Neuronal stem cell (in vitro differentiated cells): ENCODE measurements around the gene DUSP7. TPM values are rescaled to one million over a fixed set of nuclear protein-coding genes. Genes with fewer than 3 reads are reported as not detected.
A peak's percentile ranks its signal among the peaks of the same experiment; 100 is the strongest.

ENCODE experiments used
- DNase-seq: peaks from one replicate; pipeline ENCODE4 v3.0.0-alpha.2; 2013; ENCODE audit warnings: low spot score
- H2AFZ ChIP-seq: one replicate; pipeline ENCODE4 v1.6.1; 2013; ENCODE audit warnings: mild to moderate bottlenecking, low read length, inconsistent platforms
- H2AK5ac ChIP-seq: 2 replicates; pipeline ENCODE4 v1.6.1; 2013; ENCODE audit warnings: low read depth, mild to moderate bottlenecking, inconsistent platforms, low read length, moderate library complexity, mixed read lengths
- H2BK120ac ChIP-seq: 2 replicates; pipeline ENCODE4 v1.6.1; 2013; ENCODE audit warnings: low read depth, mild to moderate bottlenecking, inconsistent platforms, low read length, moderate library complexity, mixed read lengths
- H2BK12ac ChIP-seq: one replicate; pipeline ENCODE4 v1.6.1; 2013; ENCODE audit warnings: low read length, inconsistent platforms
- H2BK15ac ChIP-seq: 2 replicates; pipeline ENCODE4 v1.6.1; 2013; ENCODE audit warnings: mild to moderate bottlenecking, low read length, inconsistent platforms, mixed read lengths
- H2BK5ac ChIP-seq: one replicate; pipeline ENCODE4 v1.6.1; 2013; ENCODE audit warnings: inconsistent platforms, mild to moderate bottlenecking, low read length, moderate library complexity
- H3K14ac ChIP-seq: one replicate; pipeline ENCODE4 v1.6.1; 2013; ENCODE audit warnings: low read length, inconsistent platforms
- H3K18ac ChIP-seq: 2 replicates; pipeline ENCODE4 v1.6.1; 2013; ENCODE audit warnings: low read length, inconsistent platforms
- H3K23ac ChIP-seq: 2 replicates; pipeline ENCODE4 v1.6.1; 2013; ENCODE audit warnings: low read depth, mild to moderate bottlenecking, mixed read lengths, low read length, inconsistent platforms; ENCODE audit not compliant: poor library complexity
- H3K27ac ChIP-seq: replicated peaks from 3 replicates; pipeline ENCODE4 v1.5.1; 2013; ENCODE audit warnings: low read length, inconsistent platforms
- H3K27me3 ChIP-seq, 3 experiments: 2 replicates each; pipeline ENCODE4 v1.6.1; 2013; ENCODE audit warnings: low read length in 3 of 3, mild to moderate bottlenecking in 2 of 3, inconsistent platforms in 1 of 3, low read depth in 1 of 3, mixed read lengths in 1 of 3, moderate library complexity in 1 of 3; ENCODE audit not compliant: control insufficient read depth in 3 of 3, insufficient read depth in 3 of 3
- H3K36me3 ChIP-seq, 2 donors: replicated peaks in 1 of 2; 2 replicates each; pipeline ENCODE4 v1.6.1; 2013; ENCODE audit warnings: low read length in 2 of 2; ENCODE audit not compliant: control insufficient read depth in 2 of 2, insufficient read depth in 2 of 2
- H3K4ac ChIP-seq: 2 replicates; pipeline ENCODE4 v1.6.1; 2013; ENCODE audit warnings: inconsistent platforms, mild to moderate bottlenecking, low read length, moderate library complexity
- H3K4me1 ChIP-seq, 2 donors: 1 replicate in 1 of 2; 2 replicates in 1 of 2; pipeline ENCODE4 v1.6.1; 2013; ENCODE audit warnings: low read length in 2 of 2, low read depth in 1 of 2; ENCODE audit not compliant: control insufficient read depth in 2 of 2, insufficient read depth in 1 of 2
- H3K4me2 ChIP-seq: one replicate; pipeline ENCODE4 v1.6.1; 2013; ENCODE audit warnings: mild to moderate bottlenecking, low read length, inconsistent platforms; ENCODE audit not compliant: insufficient read depth, poor library complexity, severe bottlenecking
- H3K4me3 ChIP-seq, 2 donors: 2 replicates each; pipeline ENCODE4 v1.5.1; 2013; ENCODE audit warnings: low read length in 2 of 2, mild to moderate bottlenecking in 2 of 2, inconsistent platforms in 1 of 2, moderate library complexity in 1 of 2
- H3K79me1 ChIP-seq: one replicate; pipeline ENCODE4 v1.6.1; 2013; ENCODE audit warnings: low read depth, mild to moderate bottlenecking, inconsistent platforms, low read length, moderate library complexity
- H3K9ac ChIP-seq: one replicate; pipeline ENCODE4 v1.6.1; 2013; ENCODE audit warnings: mild to moderate bottlenecking, low read depth, low read length, inconsistent platforms; ENCODE audit not compliant: poor library complexity
- H3K9me3 ChIP-seq, 2 donors: replicated peaks in 1 of 2; 2 replicates each; pipeline versions ENCODE3 to v1.6.1; 2013; ENCODE audit warnings: low read length in 2 of 2, mild to moderate bottlenecking in 2 of 2, inconsistent platforms in 1 of 2, low read depth in 1 of 2, mixed read lengths in 1 of 2, moderate library complexity in 1 of 2; ENCODE audit not compliant: control insufficient read depth in 2 of 2, insufficient read depth in 1 of 2
- H4K8ac ChIP-seq: one replicate; pipeline ENCODE4 v1.6.1; 2013; ENCODE audit warnings: low read depth, mild to moderate bottlenecking, inconsistent platforms, low read length, moderate library complexity
- H4K91ac ChIP-seq: one replicate; pipeline ENCODE4 v1.6.1; 2013; ENCODE audit warnings: low read length, low read depth, mild to moderate bottlenecking, inconsistent platforms; ENCODE audit not compliant: poor library complexity
- WGBS, 2 donors: extraction: QIAGEN DNeasy Blood & Tissue Kit; methylation state at CpG; one replicate each; pipeline ENCODE4 v1.1.7; 2013; ENCODE audit warnings: missing lambda C conversion rate in 2 of 2, mixed read lengths in 1 of 2; ENCODE audit not compliant: insufficient read length in 2 of 2, insufficient replicate concordance in 1 of 2; ENCODE audit errors: extremely low coverage in 2 of 2; 5-methylcytosine and 5-hydroxymethylcytosine counted together
- polyA plus RNA-seq, 2 experiments: library from polyadenylated mRNA; stranded (reverse); fragments of 200-250 nt; gene quantifications; one replicate each; pipeline ENCODE4 v1.2.3, GENCODE V29; 2013

Gene DUSP7
- polyA plus RNA-seq (2013, experiment 1 of 2), result 13.5 TPM
- polyA plus RNA-seq (2013, experiment 2 of 2), result 13.8 TPM

DNA sequence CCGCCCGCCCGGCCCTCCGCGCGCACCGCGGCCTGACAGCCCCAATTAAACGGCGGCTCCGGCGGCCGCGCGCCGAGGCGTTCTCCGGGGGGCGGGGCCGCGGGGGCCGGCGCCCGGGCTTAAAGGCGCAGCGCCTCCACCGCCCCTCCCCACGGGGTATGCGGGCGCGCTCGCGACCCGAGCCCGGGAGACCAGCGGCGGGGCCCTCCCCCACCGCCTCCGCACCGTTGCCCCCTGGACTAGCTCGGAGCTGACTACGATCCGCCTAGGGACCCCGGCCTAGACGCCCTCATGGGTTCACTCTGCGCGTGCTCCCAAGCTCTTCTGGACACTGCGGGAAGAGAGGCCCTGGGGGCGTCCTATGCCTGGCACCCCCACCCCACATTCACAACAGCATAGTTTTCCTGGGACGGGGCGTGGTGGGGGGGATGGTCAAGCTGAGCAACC lies at the start of gene DUSP7:
Gene DUSP7, minus strand, starts transcription at position 51 of the 447 bp plus-strand sequence. CDS start 205 bp downstream, outside the sequence.
- H3K4me1 ChIP-seq, result peaks cover 21 to 23% of the 10 kb centered on the region in 2 donors
- H2AK5ac ChIP-seq, result peak within 1 kb of the TSS; percentile 77
- H3K36me3 ChIP-seq, result peaks cover 19 to 27% of the 10 kb centered on the region in 2 donors
- H3K18ac ChIP-seq, result peak within 1 kb of the TSS; percentile 91
- peak within 1 kb of the TSS; percentile 10 for H2BK12ac ChIP-seq
- no peak within 1 kb of the TSS for H4K91ac ChIP-seq
- DNase-seq, result peak; percentile 81
- peak within 1 kb of the TSS; percentile 39 for H2BK15ac ChIP-seq
- H3K23ac ChIP-seq, result peak within 1 kb of the TSS; percentile 89
- WGBS, 2 donors, result no CpG with 5 or more reads among the region's 51 CpGs
- H2BK5ac ChIP-seq, result peak within 1 kb of the TSS; percentile 26
- H3K27me3 ChIP-seq, result peaks cover 0 to 40% (median 0%) of the 10 kb centered on the region in 3 experiments
- H3K4me3 ChIP-seq, result peak within 1 kb of the TSS; percentile 80 to 93
- peak within 1 kb of the TSS; percentile 64 for H3K14ac ChIP-seq
- peak within 1 kb of the TSS; percentile 28 for H3K4ac ChIP-seq
- H2BK120ac ChIP-seq, result peak within 1 kb of the TSS; percentile 18
- H3K4me2 ChIP-seq, result peak within 1 kb of the TSS; percentile 92
- H3K79me1 ChIP-seq, result peaks cover 9% of the 10 kb centered on the region
- no peak within 1 kb of the TSS for H4K8ac ChIP-seq
- peak within 1 kb of the TSS; percentile 97 for H2AFZ ChIP-seq
- H3K27ac ChIP-seq, result peak within 1 kb of the TSS; percentile 29
- peak within 1 kb of the TSS; percentile 93 for H3K9ac ChIP-seq
- no peaks in the 10 kb centered on the region for H3K9me3 ChIP-seq

- no peak for DNase-seq
- Histone ChIP-seq H3K9me3 (peaks cover 0 to 20% of the 10 kb centered on the region in 2 donors), H3K4ac (no peak overlapping the region), H4K8ac (no peak overlapping the region), H3K4me2 (no peak overlapping the region), H3K36me3 (peaks cover 11 to 57% of the 10 kb centered on the region in 2 donors), H2BK15ac (no peak overlapping the region), H3K9ac (no peak overlapping the region), H3K27ac (no peak overlapping the region), H3K23ac (no peak overlapping the region), H4K91ac (no peak overlapping the region), H3K4me3 (no peak overlapping the region), H2BK12ac (no peak overlapping the region), H2BK5ac (no peak overlapping the region), H3K14ac (no peak overlapping the region), H3K4me1 (peaks cover 0 to 2% of the 10 kb centered on the region in 2 donors), H2AK5ac (no peak overlapping the region), H3K79me1 (no peaks in the 10 kb centered on the region), H2BK120ac (no peak overlapping the region), H2AFZ (no peak overlapping the region), H3K27me3 (no peaks in the 10 kb centered on the region), H3K18ac (no peak overlapping the region)
- WGBS, 2 donors, result no CpG with 5 or more reads among the region's 10 CpGs
Observed at GRCh38 chr3:52104684-52105640, 48.6 kb upstream of the DUSP7 start.

DNA sequence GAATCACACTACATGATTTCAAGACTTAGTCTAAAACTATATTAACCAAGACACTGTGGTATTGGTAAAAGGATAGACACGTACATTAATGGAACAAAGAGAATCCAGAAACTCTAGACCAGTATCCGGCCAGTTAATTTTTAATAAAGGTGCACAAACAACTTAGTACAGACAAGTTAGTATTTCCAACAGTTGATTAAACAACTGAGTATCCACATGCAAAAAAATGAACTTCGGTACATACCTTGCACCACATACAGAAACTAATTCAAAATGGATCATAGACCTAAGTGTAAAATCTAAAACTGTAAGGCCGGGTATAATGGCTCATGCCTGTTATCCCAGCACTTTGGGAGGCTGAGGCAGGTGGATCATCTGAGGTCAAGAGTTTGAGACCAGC lies 46.6 kb upstream of the DUSP7 start:
- no CpG with 5 or more reads among the region's 4 CpGs for WGBS, 2 donors
- no peak for DNase-seq
- no peak overlapping the region for H3K4ac ChIP-seq
- no peak overlapping the region for H2AK5ac ChIP-seq
- no peaks in the 10 kb centered on the region for H3K27me3 ChIP-seq
- no peak overlapping the region for H2BK15ac ChIP-seq
- no peak overlapping the region for H3K27ac ChIP-seq
- H3K14ac ChIP-seq, result no peak overlapping the region
- H2BK120ac ChIP-seq, result no peak overlapping the region
- H4K8ac ChIP-seq, result no peak overlapping the region
- H3K4me2 ChIP-seq, result no peak overlapping the region
- no peak overlapping the region for H3K23ac ChIP-seq
- H4K91ac ChIP-seq, result no peak overlapping the region
- no peak overlapping the region for H3K4me3 ChIP-seq
- no peaks in the 10 kb centered on the region for H3K4me1 ChIP-seq
- H2BK12ac ChIP-seq, result no peak overlapping the region
- H3K79me1 ChIP-seq, result no peaks in the 10 kb centered on the region
- no peak overlapping the region for H2BK5ac ChIP-seq
- no peak overlapping the region for H3K9ac ChIP-seq
- H3K36me3 ChIP-seq, result peaks cover 5 to 55% of the 10 kb centered on the region in 2 donors
- no peak overlapping the region for H2AFZ ChIP-seq
- H3K9me3 ChIP-seq, result peaks cover 0 to 20% of the 10 kb centered on the region in 2 donors
- no peak overlapping the region for H3K18ac ChIP-seq

DNA sequence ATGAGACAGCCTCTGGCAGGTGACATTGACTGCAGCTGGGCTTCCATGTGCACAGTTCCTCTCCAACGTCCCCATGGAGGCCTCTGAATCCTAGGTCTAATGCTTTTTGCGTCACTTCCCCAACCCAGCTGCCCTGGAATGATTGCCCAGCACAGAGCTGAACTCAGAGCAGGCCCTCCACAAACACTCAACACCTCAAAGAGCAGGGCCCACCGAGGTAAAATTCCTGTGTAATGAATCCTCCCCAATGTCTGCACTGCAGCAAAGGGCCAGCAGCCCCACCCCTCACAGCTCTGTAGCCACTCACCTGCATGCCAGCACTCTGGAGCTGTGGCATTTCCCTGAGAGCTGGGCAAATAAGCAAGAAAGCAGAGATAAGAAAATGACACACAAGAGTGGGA lies 42.6 kb upstream of the DUSP7 start:
- DNase-seq, result no peak
- Histone ChIP-seq H4K91ac (no peak overlapping the region), H3K4me1 (no peaks in the 10 kb centered on the region), H2BK15ac (no peak overlapping the region), H2BK12ac (no peak overlapping the region), H3K27ac (no peak overlapping the region), H3K14ac (no peak overlapping the region), H2BK120ac (no peak overlapping the region), H3K27me3 (no peaks in the 10 kb centered on the region), H2AFZ (no peak overlapping the region), H3K36me3 (peaks cover 12 to 60% of the 10 kb centered on the region in 2 donors), H3K4ac (no peak overlapping the region), H3K4me3 (no peak overlapping the region), H3K4me2 (no peak overlapping the region), H2BK5ac (no peak overlapping the region), H3K9ac (no peak overlapping the region), H3K79me1 (no peaks in the 10 kb centered on the region), H2AK5ac (no peak overlapping the region), H3K9me3 (peaks cover 0 to 18% of the 10 kb centered on the region in 2 donors), H4K8ac (no peak overlapping the region), H3K18ac (no peak overlapping the region), H3K23ac (no peak overlapping the region)
- WGBS, 2 donors, result no CpG with 5 or more reads among the region's 3 CpGs
